Keratinocyte (primary cell): ENCODE data around the gene CASR. TPM values are rescaled to one million over a fixed set of nuclear protein-coding genes. Genes with fewer than 3 reads are reported as not detected.

Experiments
- DNase-seq: peaks from one replicate; pipeline ENCODE4 v3.0.0-alpha.2; 2011; ENCODE audit warnings: low read depth, missing footprints, low spot score
- FAIRE-seq: peaks from 2 replicates; lab custom pipeline; 2011; peaks lifted over from hg19 to GRCh38; lab: Jason Lieb, UNC
- H2AFZ ChIP-seq: 2 replicates; pipeline ENCODE4 v1.6.0; 2012; ENCODE audit warnings: low read length, control low read depth, inconsistent platforms; ENCODE audit not compliant: control insufficient read depth
- H3K27ac ChIP-seq: 2 replicates; pipeline ENCODE4 v1.5.1; 2011; ENCODE audit warnings: low read length; ENCODE audit not compliant: control insufficient read depth, insufficient read depth
- H3K27me3 ChIP-seq: 3 replicates; pipeline ENCODE4 v1.6.0; 2011; ENCODE audit warnings: low read length; ENCODE audit not compliant: control insufficient read depth, insufficient read depth; ENCODE audit errors: extremely low read depth
- H3K36me3 ChIP-seq, 2 experiments: 2 replicates in 1 of 2; 3 replicates in 1 of 2; pipeline ENCODE4 v1.5.1; 2011; ENCODE audit warnings: low read length in 2 of 2, mild to moderate bottlenecking in 1 of 2; ENCODE audit not compliant: control insufficient read depth in 2 of 2, insufficient read depth in 2 of 2; ENCODE audit errors: extremely low read depth in 1 of 2
- H3K4me1 ChIP-seq: 3 replicates; pipeline ENCODE4 v1.5.1; 2011; ENCODE audit warnings: low read length; ENCODE audit not compliant: control insufficient read depth, insufficient read depth; ENCODE audit errors: extremely low read depth
- H3K4me2 ChIP-seq: 3 replicates; pipeline ENCODE4 v1.6.0; 2011; ENCODE audit warnings: low read depth, low read length; ENCODE audit not compliant: control insufficient read depth, insufficient read depth; ENCODE audit errors: extremely low read depth
- H3K4me3 ChIP-seq, 3 experiments: fragments of 200-600 bp in 1 of 3; sonication (generic) in 1 of 3; 2 replicates in 2 of 3; 3 replicates in 1 of 3; pipeline ENCODE4 v1.5.1; 2011 to 2016; ENCODE audit warnings: low read length in 3 of 3, mild to moderate bottlenecking in 3 of 3, control low read depth in 2 of 3, inconsistent platforms in 1 of 3, low read depth in 1 of 3, mixed read lengths in 1 of 3, mixed run types in 1 of 3, moderate library complexity in 1 of 3; ENCODE audit not compliant: control insufficient read depth in 2 of 3, insufficient read depth in 2 of 3; ENCODE audit errors: extremely low read depth in 1 of 3
- H3K79me2 ChIP-seq: 2 replicates; pipeline ENCODE4 v1.6.0; 2012; ENCODE audit warnings: low read length; ENCODE audit not compliant: control insufficient read depth, insufficient read depth
- H3K9ac ChIP-seq: 3 replicates; pipeline ENCODE4 v1.6.0; 2011; ENCODE audit warnings: low read length; ENCODE audit not compliant: control insufficient read depth, insufficient read depth; ENCODE audit errors: extremely low read depth
- H3K9me1 ChIP-seq: 3 replicates; pipeline ENCODE4 v1.6.0; 2011; ENCODE audit warnings: low read length; ENCODE audit not compliant: control insufficient read depth, insufficient read depth; ENCODE audit errors: extremely low read depth
- H3K9me3 ChIP-seq: 2 replicates; pipeline ENCODE4 v1.5.1; 2012; ENCODE audit warnings: low read depth, low read length; ENCODE audit not compliant: control insufficient read depth
- H4K20me1 ChIP-seq: 3 replicates; pipeline ENCODE4 v1.6.0; 2011; ENCODE audit warnings: low read length; ENCODE audit not compliant: control insufficient read depth, insufficient read depth; ENCODE audit errors: extremely low read depth
- CTCF ChIP-seq, 3 experiments: IDR thresholded peaks in 1 of 3; conservative IDR thresholded peaks in 1 of 3; optimal IDR thresholded peaks in 1 of 3; 2 replicates in 2 of 3; 3 replicates in 1 of 3; pipeline versions ENCODE3 to v1.5.1; 2011; ENCODE audit warnings: low read length in 3 of 3, mild to moderate bottlenecking in 3 of 3, moderate library complexity in 2 of 3, control low read depth in 1 of 3, inconsistent platforms in 1 of 3; ENCODE audit not compliant: insufficient read depth in 2 of 3; ENCODE audit errors: extremely low read depth in 1 of 3
- EZH2 ChIP-seq: IDR thresholded peaks from one replicate; pipeline ENCODE4 v1.6.1; 2012; ENCODE audit warnings: inconsistent platforms, mild to moderate bottlenecking, low read length, moderate library complexity
- dilution Hi-C: fragments of 300-500 bp; cut with MboI; formaldehyde crosslinking; loops from one replicate; pipeline ENCODE4 v1.7.0; 2020; ENCODE audit warnings: low sequenced_read_pairs; ENCODE audit not compliant: extremely low pct_ligation_motif_present
- polyA plus RNA-seq, 5 experiments: library from polyadenylated mRNA; depleted of rRNA in 3 of 5; stranded (reverse) in 3 of 5; stranded (forward) in 1 of 5; unstranded in 1 of 5; fragments of >200 nt; gene quantifications; 1 replicate in 1 of 5; 2 replicates in 3 of 5; 3 replicates in 1 of 5; pipeline versions ENCODE4 v1.2.1 to v1.2.3, GENCODE V29; 2011 to 2012; ENCODE audit warnings: missing spikeins in 2 of 5, low read depth in 1 of 5, low replicate concordance in 1 of 5

The CASR gene
- polyA plus RNA-seq, 1 donor (not counting 4 experiments of a cell fraction or from before 2014, with no cell fraction given), result not detected

GRCh38 chr3:122239112-122239511 is 55.6 kb downstream of the CASR start:
- Histone ChIP-seq H3K27me3 (peaks cover 10% of the 10 kb centered on the region), H3K4me2 (no peak overlapping the region), H3K36me3 (no peaks in the 10 kb centered on the region), H3K4me1 (no peaks in the 10 kb centered on the region), H3K9me3 (no peaks in the 10 kb centered on the region), H3K4me3 (no peak overlapping the region), H3K9me1 (no peaks in the 10 kb centered on the region), H3K79me2 (no peaks in the 10 kb centered on the region), H2AFZ (no peak overlapping the region), H3K9ac (no peak overlapping the region), H3K27ac (no peak overlapping the region), H4K20me1 (no peaks in the 10 kb centered on the region)
- dilution Hi-C loops, result no loop called here
- DNase-seq, result no peak
- FAIRE-seq, result no peak
- TF ChIP-seq CTCF (optimal IDR thresholded peaks at IDR 0.05 in 1 of 3, IDR thresholded peaks at IDR 0.05 in 1 of 3, conservative IDR thresholded peaks at IDR 0.05 in 1 of 3; ENCODE audit: extremely low read depth in 1 of 3, insufficient read depth in 2 of 3, low read length in 3 of 3) (no peak), EZH2 (no peak)

GRCh38 chr3:122245513-122246174 is 62.2 kb downstream of the CASR start:
- TF ChIP-seq CTCF (optimal IDR thresholded peaks at IDR 0.05 in 1 of 3, IDR thresholded peaks at IDR 0.05 in 1 of 3, conservative IDR thresholded peaks at IDR 0.05 in 1 of 3; ENCODE audit: extremely low read depth in 1 of 3, insufficient read depth in 2 of 3, low read length in 3 of 3) (no peak), EZH2 (no peak)
- no peaks in the 10 kb centered on the region for H4K20me1 ChIP-seq
- no peak overlapping the region for H3K9ac ChIP-seq
- no peak overlapping the region for H3K27ac ChIP-seq
- H2AFZ ChIP-seq, result no peak overlapping the region
- peaks cover 8% of the 10 kb centered on the region for H3K27me3 ChIP-seq
- H3K4me1 ChIP-seq, result no peaks in the 10 kb centered on the region
- no peak overlapping the region for H3K4me3 ChIP-seq
- H3K36me3 ChIP-seq, result no peaks in the 10 kb centered on the region
- H3K4me2 ChIP-seq, result no peak overlapping the region
- H3K79me2 ChIP-seq, result no peaks in the 10 kb centered on the region
- no peaks in the 10 kb centered on the region for H3K9me1 ChIP-seq
- H3K9me3 ChIP-seq, result no peaks in the 10 kb centered on the region
- dilution Hi-C loops, result no loop called here
- DNase-seq (no peak), FAIRE-seq (no peak)
